ENCODE measurements around the gene FCHSD2. TPM values are rescaled to one million over a fixed set of nuclear protein-coding genes. Genes with fewer than 3 reads are reported as not detected.

The FCHSD2 gene
- total RNA-seq, 1 donor from 2014 or later: 22.2 TPM

DNA sequence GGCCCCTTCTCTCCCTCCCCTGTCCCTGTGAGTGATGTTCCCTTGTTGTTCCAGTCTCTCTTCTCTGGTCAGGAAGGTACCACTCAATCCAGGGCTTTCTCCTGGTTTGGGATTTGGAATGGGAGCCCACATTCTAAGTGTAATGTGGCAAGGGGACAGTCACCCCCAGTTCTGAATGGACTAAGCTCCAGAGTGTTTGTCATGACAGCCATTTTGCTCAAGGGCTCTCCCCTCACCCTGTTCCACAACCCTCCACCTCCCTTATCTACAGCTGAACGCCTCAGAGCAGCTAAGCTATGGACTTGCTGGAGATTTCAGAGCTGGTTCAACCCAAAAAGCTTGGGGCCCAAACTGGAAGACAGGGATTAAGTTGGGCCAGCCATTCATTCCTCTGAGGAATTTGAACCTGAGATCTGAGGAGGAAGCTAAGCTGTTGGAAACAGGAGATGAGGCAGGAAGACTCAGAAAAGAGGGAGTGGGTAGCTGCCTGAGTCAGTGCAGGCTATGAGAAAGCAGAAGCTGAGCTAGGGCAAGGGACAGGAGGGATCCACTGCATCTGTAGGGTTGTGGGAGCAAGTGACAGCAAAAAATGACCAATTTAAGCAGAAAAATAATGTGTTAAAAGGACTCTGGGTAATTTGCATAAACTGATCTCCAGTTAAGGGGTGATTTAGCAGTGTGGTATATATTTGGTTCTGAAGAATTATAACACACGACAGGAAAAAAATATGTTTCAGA lies 22.9 kb upstream of the FCHSD2 start:
- H3K9me3 Mint-ChIP-seq: no peaks in the 10 kb centered on the region
- Histone ChIP-seq H4K20me1 (ENCODE audit: low read depth) (no peaks in the 10 kb centered on the region), H3K9me3 (ENCODE audit: low read depth) (no peaks in the 10 kb centered on the region), H3K27me3 (no peaks in the 10 kb centered on the region), H3K4me3 (no peak overlapping the region), H3K79me2 (ENCODE audit: low read depth) (no peaks in the 10 kb centered on the region), H3K4me1 (peaks cover 13% of the 10 kb centered on the region), H3K36me3 (no peaks in the 10 kb centered on the region), H2AFZ (replicated peaks) (peak overlapping the region; percentile 54), H3K4me2 (no peak overlapping the region), H3F3A (ENCODE audit: low read depth) (peaks cover 6% of the 10 kb centered on the region), H3K9ac (no peak overlapping the region), H3K27ac (no peak overlapping the region)
- peaks cover 1% of the 10 kb centered on the region for H3K36me3 Mint-ChIP-seq
- H3K4me3 Mint-ChIP-seq: no peak overlapping the region
- peaks cover 8% of the 10 kb centered on the region for H3K27me3 Mint-ChIP-seq (ENCODE audit: insufficient read depth, low read depth)
- no peak overlapping the region for H3K27ac Mint-ChIP-seq
- H3K4me1 Mint-ChIP-seq: peaks cover 16% of the 10 kb centered on the region
- TF ChIP-seq EZH2 (IDR thresholded peaks at IDR 0.05) (no peak), EZH2phosphoT487 (IDR thresholded peaks at IDR 0.05) (no peak)
- TF ChIP-seq, protein P1, sequence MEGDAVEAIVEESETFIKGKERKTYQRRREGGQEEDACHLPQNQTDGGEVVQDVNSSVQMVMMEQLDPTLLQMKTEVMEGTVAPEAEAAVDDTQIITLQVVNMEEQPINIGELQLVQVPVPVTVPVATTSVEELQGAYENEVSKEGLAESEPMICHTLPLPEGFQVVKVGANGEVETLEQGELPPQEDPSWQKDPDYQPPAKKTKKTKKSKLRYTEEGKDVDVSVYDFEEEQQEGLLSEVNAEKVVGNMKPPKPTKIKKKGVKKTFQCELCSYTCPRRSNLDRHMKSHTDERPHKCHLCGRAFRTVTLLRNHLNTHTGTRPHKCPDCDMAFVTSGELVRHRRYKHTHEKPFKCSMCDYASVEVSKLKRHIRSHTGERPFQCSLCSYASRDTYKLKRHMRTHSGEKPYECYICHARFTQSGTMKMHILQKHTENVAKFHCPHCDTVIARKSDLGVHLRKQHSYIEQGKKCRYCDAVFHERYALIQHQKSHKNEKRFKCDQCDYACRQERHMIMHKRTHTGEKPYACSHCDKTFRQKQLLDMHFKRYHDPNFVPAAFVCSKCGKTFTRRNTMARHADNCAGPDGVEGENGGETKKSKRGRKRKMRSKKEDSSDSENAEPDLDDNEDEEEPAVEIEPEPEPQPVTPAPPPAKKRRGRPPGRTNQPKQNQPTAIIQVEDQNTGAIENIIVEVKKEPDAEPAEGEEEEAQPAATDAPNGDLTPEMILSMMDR (IDR thresholded peaks at IDR 0.05): no peak
- no peak for DNase-seq (ENCODE audit: low spot score)

DNA sequence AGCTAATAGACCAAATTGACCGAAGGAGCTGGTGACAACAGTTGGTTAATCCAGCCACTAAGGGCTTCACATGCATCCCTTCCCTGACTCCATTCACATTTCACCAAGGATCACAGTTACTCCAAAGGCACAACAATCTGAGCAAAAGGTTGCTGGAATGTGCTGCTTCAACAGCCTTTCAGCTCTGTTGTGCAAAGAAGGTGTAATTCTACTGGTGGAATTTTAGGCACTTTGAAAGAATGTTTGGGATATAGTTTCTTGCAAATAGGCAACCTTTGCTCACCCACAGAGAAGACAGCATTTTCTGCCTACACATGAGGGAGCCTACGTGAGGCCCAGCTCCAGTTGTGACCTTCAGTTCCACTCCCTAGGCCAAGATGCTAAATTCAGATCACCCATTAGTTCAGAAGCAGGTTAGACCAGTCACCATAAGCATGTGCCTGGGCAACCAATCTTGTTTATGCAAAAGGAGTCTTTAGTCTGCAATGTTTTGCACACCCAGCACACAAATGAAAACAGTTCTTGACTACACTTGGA lies 21.6 kb upstream of the FCHSD2 start:
- H3K79me2 ChIP-seq (ENCODE audit: low read depth): no peaks in the 10 kb centered on the region
- no peak overlapping the region for H3K4me2 ChIP-seq
- peaks cover 6% of the 10 kb centered on the region for H3F3A ChIP-seq (ENCODE audit: low read depth)
- H3K4me1 Mint-ChIP-seq: peaks cover 6% of the 10 kb centered on the region
- no peak overlapping the region for H3K27ac ChIP-seq
- no peaks in the 10 kb centered on the region for H3K27me3 ChIP-seq
- H3K4me1 ChIP-seq: peaks cover under 1% of the 10 kb centered on the region
- no peak overlapping the region for H3K9ac ChIP-seq
- no peaks in the 10 kb centered on the region for H4K20me1 ChIP-seq (ENCODE audit: low read depth)
- H3K27me3 Mint-ChIP-seq (ENCODE audit: insufficient read depth, low read depth): peaks cover 6% of the 10 kb centered on the region
- no peak for DNase-seq (ENCODE audit: low spot score)
- no peak overlapping the region for H3K4me3 Mint-ChIP-seq
- no peaks in the 10 kb centered on the region for H3K36me3 ChIP-seq
- H2AFZ ChIP-seq (replicated peaks): no peak overlapping the region
- no peak overlapping the region for H3K27ac Mint-ChIP-seq
- no peak overlapping the region for H3K4me3 ChIP-seq
- TF ChIP-seq, protein P1 (IDR thresholded peaks at IDR 0.05): no peak
- peaks cover 1% of the 10 kb centered on the region for H3K36me3 Mint-ChIP-seq
- no peaks in the 10 kb centered on the region for H3K9me3 ChIP-seq (ENCODE audit: low read depth)
- no peaks in the 10 kb centered on the region for H3K9me3 Mint-ChIP-seq

DNA sequence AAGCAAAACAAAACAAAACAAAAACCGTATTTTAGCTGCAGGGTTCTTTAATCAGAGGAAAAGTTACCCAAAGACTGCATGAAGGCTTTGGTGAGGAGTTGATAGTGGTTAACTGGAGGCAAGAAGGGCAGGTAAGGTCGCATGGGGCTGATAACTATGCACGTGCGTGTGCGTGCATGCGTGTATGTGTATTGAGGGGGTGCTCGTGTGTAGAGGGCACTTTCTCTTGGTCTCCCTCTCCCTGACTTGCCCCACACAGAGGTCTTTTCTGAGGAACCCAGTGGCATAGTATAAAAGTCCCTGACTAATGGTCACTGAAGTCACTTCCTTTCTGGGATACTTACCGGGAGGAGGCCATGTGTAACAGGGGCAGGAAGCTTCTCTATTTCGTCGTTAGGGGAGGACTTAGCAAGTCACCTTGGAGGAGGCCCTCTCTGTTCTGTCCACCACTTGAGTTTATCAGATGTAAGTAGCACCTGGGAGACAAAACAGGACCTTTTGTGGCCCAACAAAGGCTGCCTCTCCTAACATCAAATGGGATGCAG lies 20.1 kb upstream of the FCHSD2 start:
- H3K36me3 ChIP-seq: no peaks in the 10 kb centered on the region
- no peaks in the 10 kb centered on the region for H3K4me1 ChIP-seq
- H3K79me2 ChIP-seq (ENCODE audit: low read depth): no peaks in the 10 kb centered on the region
- H3F3A ChIP-seq (ENCODE audit: low read depth): peaks cover 2% of the 10 kb centered on the region
- H3K9ac ChIP-seq: no peak overlapping the region
- H3K27ac Mint-ChIP-seq: no peak overlapping the region
- no peak overlapping the region for H3K4me3 ChIP-seq
- no peaks in the 10 kb centered on the region for H4K20me1 ChIP-seq (ENCODE audit: low read depth)
- H3K9me3 ChIP-seq (ENCODE audit: low read depth): no peaks in the 10 kb centered on the region
- DNase-seq (ENCODE audit: low spot score): no peak
- H3K27ac ChIP-seq: no peak overlapping the region
- no peak overlapping the region for H3K4me2 ChIP-seq
- no peak overlapping the region for H2AFZ ChIP-seq (replicated peaks)
- peaks cover 4% of the 10 kb centered on the region for H3K27me3 Mint-ChIP-seq (ENCODE audit: insufficient read depth, low read depth)
- no peaks in the 10 kb centered on the region for H3K9me3 Mint-ChIP-seq
- H3K36me3 Mint-ChIP-seq: peaks cover 1% of the 10 kb centered on the region
- no peak overlapping the region for H3K4me3 Mint-ChIP-seq
- H3K4me1 Mint-ChIP-seq: peaks cover 14% of the 10 kb centered on the region
- no peaks in the 10 kb centered on the region for H3K27me3 ChIP-seq
- TF ChIP-seq, protein P1 (IDR thresholded peaks at IDR 0.05): no peak
- no peak for TF ChIP-seq EZH2phosphoT487 (IDR thresholded peaks at IDR 0.05)
- TF ChIP-seq EZH2 (IDR thresholded peaks at IDR 0.05): no peak
